Measurements from ENCODE around the gene SLC24A5.

DNA sequence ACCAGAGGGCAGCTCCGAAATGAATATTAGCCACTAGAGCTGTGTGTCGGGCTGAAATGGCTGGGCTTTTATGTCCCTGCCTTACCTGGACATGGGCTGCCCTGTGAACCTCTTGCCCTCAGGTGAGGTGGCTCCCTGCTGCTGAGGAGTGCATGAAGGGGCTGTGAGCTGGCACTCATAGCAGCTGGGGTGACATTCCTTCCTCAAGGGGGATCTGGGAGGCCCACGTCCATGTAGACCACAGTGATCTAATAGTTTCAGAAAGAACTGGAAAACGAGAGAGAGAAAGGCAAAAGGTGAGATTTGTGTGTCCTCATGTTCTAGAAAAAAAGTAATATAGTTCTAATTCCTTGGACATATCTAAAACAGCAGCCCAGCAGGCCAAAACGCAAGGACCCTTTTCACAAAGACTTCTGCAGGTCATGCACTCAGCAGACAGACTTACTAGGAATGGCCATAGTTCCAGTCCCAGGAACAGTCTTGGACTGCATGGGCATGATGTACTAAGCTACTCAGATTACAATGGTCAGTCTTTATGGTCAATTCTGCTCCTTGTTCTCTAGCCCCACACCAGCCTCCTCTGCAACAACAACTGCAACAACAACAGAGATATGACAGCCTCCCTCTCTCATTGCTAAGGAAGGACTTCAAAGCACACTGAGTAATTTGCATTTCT lies 10.8 kb upstream of the SLC24A5 start:
- TF ChIP-seq, protein P1, sequence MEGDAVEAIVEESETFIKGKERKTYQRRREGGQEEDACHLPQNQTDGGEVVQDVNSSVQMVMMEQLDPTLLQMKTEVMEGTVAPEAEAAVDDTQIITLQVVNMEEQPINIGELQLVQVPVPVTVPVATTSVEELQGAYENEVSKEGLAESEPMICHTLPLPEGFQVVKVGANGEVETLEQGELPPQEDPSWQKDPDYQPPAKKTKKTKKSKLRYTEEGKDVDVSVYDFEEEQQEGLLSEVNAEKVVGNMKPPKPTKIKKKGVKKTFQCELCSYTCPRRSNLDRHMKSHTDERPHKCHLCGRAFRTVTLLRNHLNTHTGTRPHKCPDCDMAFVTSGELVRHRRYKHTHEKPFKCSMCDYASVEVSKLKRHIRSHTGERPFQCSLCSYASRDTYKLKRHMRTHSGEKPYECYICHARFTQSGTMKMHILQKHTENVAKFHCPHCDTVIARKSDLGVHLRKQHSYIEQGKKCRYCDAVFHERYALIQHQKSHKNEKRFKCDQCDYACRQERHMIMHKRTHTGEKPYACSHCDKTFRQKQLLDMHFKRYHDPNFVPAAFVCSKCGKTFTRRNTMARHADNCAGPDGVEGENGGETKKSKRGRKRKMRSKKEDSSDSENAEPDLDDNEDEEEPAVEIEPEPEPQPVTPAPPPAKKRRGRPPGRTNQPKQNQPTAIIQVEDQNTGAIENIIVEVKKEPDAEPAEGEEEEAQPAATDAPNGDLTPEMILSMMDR (conservative IDR thresholded peaks at IDR 0.05; ENCODE audit: low read length) = no peak
- TF ChIP-seq EZH2phosphoT487 (IDR thresholded peaks at IDR 0.05; ENCODE audit: borderline replicate concordance, low read depth, low read length) = no peak

All from OCI-LY7 (cell line).